Measurements from ENCODE around the gene ATF6. TPM values are rescaled to one million over a fixed set of nuclear protein-coding genes. Genes with fewer than 3 reads are reported as not detected.

Gene ATF6
- total RNA-seq, 1 donor from 2014 or later: 26.5 TPM

DNA sequence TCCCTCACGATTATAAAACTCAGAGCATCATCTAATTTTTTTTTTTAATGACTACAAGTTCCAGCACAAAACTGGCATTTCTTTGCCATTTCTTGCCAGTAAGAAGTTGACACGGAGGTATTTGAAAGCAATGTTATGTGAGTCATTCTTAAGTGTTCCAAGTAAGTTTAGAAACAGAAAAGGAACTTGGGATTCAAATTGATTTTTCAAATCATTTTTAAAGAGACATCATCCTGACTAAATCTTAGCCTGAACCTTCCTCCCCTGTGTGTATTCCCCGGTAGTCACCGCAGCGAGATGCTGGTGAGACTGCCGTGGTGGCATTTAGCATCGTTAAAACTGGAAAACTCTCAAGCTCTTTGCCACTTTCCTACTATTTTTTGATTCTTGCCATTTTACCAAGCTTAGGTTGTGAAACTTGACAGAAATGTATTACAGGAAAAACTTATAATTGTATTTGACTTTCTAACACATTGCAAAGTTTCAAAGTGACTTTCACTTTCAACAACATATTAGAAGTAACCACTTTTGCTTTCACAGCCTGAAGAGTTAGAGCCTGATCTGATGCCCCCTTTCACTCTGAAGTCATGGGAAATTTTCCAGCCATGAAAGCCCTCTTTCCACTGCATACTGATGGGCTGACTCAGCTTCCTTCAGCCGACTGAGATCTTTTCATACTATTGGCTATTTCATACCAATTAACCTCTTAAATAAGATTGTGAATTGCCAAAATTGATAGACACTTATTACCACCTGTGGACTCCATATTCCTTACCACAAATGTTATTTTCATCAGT, 196.2 kb downstream of the ATF6 start:
- no peak for DNase-seq (ENCODE audit: low spot score)

DNA sequence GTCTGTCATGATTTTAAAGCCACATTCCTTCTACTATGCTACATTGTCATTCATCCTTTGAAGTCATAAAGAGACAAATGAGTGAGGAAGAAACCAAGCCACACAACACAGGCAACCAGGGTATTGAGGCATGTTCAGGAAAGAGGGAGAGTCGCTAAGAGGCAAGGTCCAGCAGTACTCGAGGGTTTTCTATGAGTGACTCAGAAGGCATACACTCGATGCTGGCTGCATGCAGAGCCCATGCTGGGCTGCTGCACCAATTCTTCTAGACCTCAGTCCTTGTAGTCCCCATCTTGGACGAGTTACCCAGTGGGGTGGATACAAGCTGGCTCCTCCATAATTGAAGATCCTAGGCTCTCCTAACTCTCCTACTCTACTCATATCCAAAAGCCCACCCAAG, 199.9 kb downstream of the ATF6 start:
- no peak for DNase-seq (ENCODE audit: low spot score)

GRCh38 chr1:161970036-161970435, 203.9 kb downstream of the ATF6 start:
- no peak for DNase-seq (ENCODE audit: low spot score)

DNA sequence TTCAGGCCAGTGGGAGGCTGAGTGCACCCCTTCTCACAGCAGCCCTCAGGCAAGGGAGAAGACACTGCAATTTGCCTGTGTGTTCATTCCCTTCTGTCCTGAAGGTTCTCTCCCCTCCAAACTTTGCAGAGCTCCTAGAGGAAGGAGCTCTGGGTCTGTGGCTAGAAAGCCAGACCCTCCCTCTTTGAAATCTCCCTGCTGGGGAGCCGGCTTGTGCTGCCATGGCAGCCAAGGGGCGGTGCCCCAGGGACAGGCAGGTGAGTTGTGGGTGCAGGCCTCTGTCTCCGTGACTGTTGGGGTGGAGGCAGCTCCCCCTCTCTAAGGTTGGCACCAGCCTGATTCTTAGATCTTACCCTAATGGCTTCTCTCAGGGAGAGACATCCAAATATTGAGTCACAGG, 204.5 kb downstream of the ATF6 start:
- DNase-seq (ENCODE audit: low spot score): no peak

DNA sequence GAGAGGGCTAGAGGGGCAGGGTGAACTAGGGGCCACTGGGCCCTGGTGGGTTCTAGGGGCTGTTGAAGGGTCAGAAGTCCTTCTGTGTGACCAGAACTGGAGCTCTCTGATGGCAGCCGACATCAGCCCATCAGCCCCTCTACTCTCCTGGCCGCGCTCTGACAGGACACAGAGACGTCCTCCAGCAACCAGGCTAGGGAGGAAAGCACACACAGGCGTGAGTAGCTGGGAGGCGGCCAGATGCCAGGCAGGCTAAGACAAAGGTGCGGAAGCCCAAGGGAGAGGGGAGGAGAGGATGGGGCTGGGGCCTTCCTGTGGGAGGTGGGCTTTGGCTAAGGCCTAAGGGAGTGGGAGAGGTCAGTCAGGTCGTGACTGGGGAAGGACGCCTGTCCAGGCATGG, 206.7 kb downstream of the ATF6 start:
- DNase-seq (ENCODE audit: low spot score): no peak

- DNase-seq (ENCODE audit: low spot score): no peak
Measured at GRCh38 chr1:161973924-161974845, 208.1 kb downstream of the ATF6 start.

GRCh38 chr1:161978011-161978790, 212.1 kb downstream of the ATF6 start:
- DNase-seq (ENCODE audit: low spot score): no peak

GRCh38 chr1:161981126-161981525, 215.0 kb downstream of the ATF6 start:
- no peak for DNase-seq (ENCODE audit: low spot score)

GRCh38 chr1:161981735-161982506, 215.8 kb downstream of the ATF6 start:
- no peak for DNase-seq (ENCODE audit: low spot score)

DNA sequence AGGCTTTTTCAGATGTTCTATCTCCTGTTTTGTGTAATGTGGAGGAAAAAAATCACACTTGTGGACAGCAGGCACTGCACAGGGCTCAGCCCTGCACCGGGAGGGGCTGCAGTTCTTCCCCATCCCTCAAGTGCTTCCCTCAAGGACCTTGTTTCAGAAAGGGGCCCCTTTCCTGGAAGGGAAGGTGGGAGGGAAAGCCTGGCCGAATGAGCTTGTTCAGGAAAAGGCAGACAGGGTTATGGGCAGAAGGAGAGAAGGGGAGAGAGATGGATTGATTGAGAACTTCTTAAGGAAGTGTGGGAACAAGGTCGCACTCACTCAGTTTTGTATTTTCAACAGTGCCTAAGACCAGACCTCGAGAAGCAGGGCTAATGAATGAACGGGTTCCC, 216.4 kb downstream of the ATF6 start:
- DNase-seq (ENCODE audit: low spot score): no peak

DNA sequence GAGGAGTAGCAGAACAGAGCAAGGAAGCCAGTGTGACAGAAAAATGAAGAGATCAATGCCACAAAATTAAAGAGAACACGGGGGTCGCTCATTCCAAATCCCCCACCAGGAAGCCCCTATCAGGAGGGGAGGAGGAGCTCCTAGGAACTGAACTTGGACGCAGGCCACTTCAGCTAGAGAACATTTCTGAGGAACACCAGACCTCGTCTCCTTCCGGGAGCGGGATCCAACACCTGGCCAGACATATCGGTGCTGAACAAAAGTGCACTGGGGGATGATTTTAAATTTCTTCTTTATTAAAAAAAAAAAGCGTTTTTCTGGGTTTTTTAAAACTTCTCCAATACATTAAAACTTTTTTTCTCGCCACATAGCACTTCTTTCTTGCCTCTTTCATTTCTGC, 216.8 kb downstream of the ATF6 start:
- no peak for DNase-seq (ENCODE audit: low spot score)

DNA sequence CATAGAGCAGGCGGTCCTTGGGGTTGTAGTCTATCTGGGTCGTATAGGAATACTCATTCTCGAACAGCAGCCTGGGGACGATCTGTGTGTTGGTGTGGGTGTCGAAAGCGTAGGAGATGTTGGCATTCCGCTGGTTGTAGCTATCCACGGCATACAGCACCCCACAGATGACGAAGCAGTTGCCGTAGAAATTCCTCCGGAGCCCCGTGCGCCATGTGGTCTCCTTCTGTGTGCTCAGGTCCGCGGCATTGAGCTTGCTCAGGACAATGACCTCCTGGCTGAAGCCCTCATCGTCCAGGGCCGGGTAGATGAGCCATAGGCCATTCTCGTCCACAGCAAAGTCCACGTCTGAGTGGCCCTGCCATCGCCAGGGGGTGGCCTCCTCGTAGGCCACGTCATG, 217.6 kb downstream of the ATF6 start:
- no peak for DNase-seq (ENCODE audit: low spot score)

GRCh38 chr1:161985301-161985822, 219.2 kb downstream of the ATF6 start:
- no peak for DNase-seq (ENCODE audit: low spot score)

DNA sequence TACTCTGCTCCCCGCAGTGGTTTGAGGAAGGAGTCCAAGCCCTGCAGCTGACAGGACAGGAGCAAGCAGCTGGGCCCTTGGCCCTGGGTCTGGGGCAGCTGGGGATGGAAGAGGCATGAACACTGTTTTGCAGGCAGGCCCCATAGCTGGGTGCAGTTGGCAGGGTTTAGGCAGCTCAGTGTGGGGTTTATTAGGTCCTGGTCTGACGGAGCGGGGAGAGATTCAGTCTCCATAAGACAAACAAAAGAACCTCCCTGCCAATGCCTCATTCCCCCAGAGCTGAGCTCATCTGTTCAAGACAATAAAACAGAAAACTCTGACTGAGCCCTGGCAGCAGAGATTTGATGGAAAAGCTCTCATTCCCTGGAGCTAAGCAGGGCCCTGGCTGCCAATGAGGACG, 220.2 kb downstream of the ATF6 start:
- peak; percentile 47 for DNase-seq (ENCODE audit: low spot score)

GRCh38 chr1:161987303-161987702, 221.2 kb downstream of the ATF6 start:
- DNase-seq (ENCODE audit: low spot score): peak; percentile 12

DNA sequence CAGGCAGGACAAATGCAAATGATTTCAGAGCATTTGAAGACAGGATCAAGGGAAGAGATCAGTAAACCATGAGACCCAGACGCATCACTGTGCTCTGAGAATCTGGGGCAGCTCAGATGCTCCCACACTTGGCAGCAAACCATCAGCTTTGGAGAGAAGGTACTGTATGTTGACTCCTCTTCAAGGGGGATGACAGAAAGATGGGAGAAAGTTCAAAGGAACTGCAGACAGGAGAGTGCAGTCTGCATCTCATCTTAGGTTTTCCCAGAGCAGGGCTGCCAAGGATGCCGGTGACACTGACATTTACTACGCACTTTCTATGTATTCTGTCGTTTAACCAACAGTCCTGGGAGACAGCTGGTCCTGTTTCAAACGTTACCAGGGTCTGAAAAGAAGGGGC, 221.8 kb downstream of the ATF6 start:
- DNase-seq (ENCODE audit: low spot score): peak; percentile 62

DNA sequence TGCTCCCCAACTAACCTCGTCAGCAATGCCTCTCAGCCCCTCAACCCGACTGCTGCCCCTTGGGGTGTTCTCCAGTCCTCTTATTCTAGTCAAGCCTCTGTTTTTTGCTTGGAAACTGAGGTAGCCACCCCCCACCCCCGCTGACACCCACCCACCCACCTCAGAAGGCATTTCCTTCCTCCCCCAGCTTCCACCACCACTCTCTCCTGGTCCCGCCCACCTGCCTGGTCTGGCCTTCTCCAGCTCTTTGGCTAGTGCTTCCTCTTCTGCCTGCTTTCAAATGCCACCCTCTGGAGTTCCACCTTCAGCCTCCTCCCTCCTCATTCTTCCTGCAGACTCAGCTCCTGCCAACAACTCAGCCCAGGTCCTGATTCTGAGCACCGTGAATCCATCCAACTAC, 222.3 kb downstream of the ATF6 start:
- no peak for DNase-seq (ENCODE audit: low spot score)

DNA sequence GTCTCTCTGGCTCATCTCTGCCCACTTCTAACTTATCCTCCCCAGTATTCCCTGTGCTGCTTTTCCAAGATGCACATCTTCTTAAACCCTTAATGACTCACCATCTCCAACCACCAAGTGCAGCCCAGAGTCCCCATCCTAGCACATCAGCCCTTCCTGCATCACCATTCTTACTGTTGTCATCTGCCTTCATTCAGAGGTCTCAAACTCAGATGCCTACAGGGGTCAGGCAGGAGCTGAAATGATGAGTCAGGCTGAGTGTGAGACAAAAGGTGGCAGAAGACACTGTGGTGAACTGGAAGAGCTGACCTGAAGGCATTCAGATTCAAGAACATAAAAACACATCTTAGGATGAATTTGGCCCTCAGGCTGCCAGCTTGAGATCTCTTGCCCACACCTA, 223.0 kb downstream of the ATF6 start:
- DNase-seq (ENCODE audit: low spot score): peak; percentile 26

- peak; percentile 5 for DNase-seq (ENCODE audit: low spot score)
Measured at GRCh38 chr1:161989786-161990185, 223.7 kb downstream of the ATF6 start.

DNA sequence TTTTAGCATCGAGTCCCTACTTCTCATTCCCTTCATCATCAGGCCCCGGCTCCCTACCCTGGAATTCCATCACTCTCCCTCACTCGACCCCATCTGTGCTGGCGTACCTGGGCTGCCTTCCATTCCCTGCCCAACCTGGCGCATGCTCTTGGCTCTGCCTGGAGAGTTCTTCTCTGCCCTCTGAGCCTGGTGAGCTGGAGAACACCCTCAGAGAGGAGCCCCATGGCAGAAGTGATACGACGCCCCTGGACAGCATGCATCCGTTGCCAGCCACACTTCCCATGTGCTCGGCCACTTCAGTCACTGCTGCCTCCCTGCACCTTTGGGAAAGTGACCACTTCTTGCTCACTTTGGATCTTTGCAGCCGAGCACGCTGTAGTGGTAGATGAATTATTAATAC, 227.5 kb downstream of the ATF6 start:
- peak; percentile 64 for DNase-seq (ENCODE audit: low spot score)
